Progenitor cell of endocrine pancreas (in vitro differentiated cells): ENCODE measurements around the gene EEF1AKMT2. TPM values are rescaled to one million over a fixed set of nuclear protein-coding genes. Genes with fewer than 3 reads are reported as not detected.

Source experiments
- DNase-seq: peaks from one replicate; pipeline ENCODE4 v3.0.0; 2021; ENCODE audit warnings: low spot score; ENCODE audit not compliant: unreplicated experiment
- H3K27ac Mint-ChIP-seq: 2 replicates; pipeline ENCODE4 v1.8.0; 2021; ENCODE audit warnings: mild to moderate bottlenecking, moderate library complexity, mixed read lengths
- H3K27me3 Mint-ChIP-seq: 2 replicates; pipeline ENCODE4 v1.8.0; 2021; ENCODE audit warnings: mixed read lengths
- H3K36me3 Mint-ChIP-seq: 2 replicates; pipeline ENCODE4 v1.8.0; 2022; ENCODE audit warnings: mixed read lengths; ENCODE audit not compliant: insufficient read depth
- H3K4me1 Mint-ChIP-seq: 2 replicates; pipeline ENCODE4 v1.8.0; 2021; ENCODE audit warnings: low read depth, mixed read lengths
- H3K4me3 Mint-ChIP-seq: 2 replicates; pipeline ENCODE4 v1.8.0; 2021; ENCODE audit warnings: low read depth, mild to moderate bottlenecking, moderate library complexity, mixed read lengths
- H3K9me3 Mint-ChIP-seq: 2 replicates; pipeline ENCODE4 v1.8.0; 2021; ENCODE audit warnings: low read depth, mixed read lengths
- CTCF ChIP-seq: fragments of 200-600 bp; sonication (generic); IDR thresholded peaks from one replicate; pipeline ENCODE4 v1.5.0; 2021; ENCODE audit warnings: antibody characterized with exemption, mild to moderate bottlenecking; ENCODE audit not compliant: unreplicated experiment
- total RNA-seq: library from RNA; stranded (reverse); gene quantifications from 2 replicates; pipeline ENCODE4 v1.2.1, GENCODE V29; 2021

EEF1AKMT2 gene
- total RNA-seq, 1 donor from 2014 or later, result 17.1 TPM

GRCh38 chr10:124708246-124708779 lies 83.4 kb downstream of the EEF1AKMT2 start:
- no peaks in the 10 kb centered on the region for H3K9me3 Mint-ChIP-seq
- no peak for TF ChIP-seq CTCF
- H3K27me3 Mint-ChIP-seq, result no peaks in the 10 kb centered on the region
- peak overlapping the region; percentile 20 for H3K4me3 Mint-ChIP-seq
- peaks cover 40% of the 10 kb centered on the region for H3K4me1 Mint-ChIP-seq
- peak overlapping the region; percentile 89 for H3K27ac Mint-ChIP-seq
- H3K36me3 Mint-ChIP-seq, result peaks cover 9% of the 10 kb centered on the region
- DNase-seq, result no peak

Other genes starting within 250 kb of the EEF1AKMT2 start
- 36.8 and 39.8 TPM in 2 replicates for gene FAM53B, start 47.5 kb downstream of the EEF1AKMT2 start, total RNA-seq
- 13.5 and 14.7 TPM in 2 replicates for gene ABRAXAS2, start 9.9 kb upstream of the EEF1AKMT2 start, total RNA-seq
- 27.5 and 31.1 TPM in 2 replicates for gene ZRANB1, start 150.2 kb upstream of the EEF1AKMT2 start, total RNA-seq